SHP77 treated with DMSO at 0.1 percent for 48 hours (cell line): Measurements from ENCODE around the gene TMEM41A.
"Not testable (repeated sequence)": the region's sequence is repeated elsewhere in the genome, so short reads cannot be mapped to it uniquely, and the experiment has no call there.

Experiments
- DNase-seq: peaks from one replicate; lab custom pipeline; 2025; lab: John Stamatoyannopoulos, UW

The TMEM41A gene

DNA sequence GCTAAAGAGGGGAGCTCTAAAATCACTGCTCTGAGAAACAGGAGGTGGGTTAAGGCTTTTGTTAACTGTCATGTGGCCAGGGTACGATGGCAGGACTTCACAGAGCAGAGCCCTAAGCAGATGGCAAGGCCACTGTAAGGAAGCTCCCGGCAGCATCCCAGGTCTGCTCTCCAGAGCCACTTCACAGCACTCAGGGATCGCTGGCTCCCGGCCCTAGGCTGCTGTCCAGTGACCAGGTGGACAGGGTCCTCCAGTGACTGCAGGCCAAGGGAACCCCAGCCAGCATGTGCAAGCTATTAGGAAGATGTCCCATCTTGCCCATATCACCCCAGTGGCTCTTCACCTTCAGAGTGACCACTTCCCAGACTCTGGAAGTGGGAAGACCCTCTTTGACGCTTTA, 10.4 kb downstream of the TMEM41A start:
- no peak for DNase-seq

DNA sequence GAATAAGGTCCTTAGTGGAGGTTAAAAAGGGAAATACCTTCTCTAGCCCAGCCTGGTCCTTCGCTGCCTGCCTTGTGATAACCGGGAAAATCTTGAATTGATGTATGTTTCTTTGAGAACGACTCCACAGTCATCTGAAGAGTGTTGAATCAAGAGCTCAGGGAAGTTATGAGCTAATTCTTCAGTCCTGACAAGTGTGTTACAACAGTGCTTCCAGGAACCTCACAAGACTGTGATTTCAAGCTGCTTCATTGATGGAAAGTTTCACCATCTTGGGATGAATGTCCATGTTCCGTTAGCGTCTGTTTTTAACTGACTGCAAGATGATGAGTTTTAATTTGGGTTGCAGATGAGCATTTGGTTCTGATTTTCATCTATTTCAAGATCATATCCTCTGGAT, 12.4 kb downstream of the TMEM41A start:
- no peak for DNase-seq

DNA sequence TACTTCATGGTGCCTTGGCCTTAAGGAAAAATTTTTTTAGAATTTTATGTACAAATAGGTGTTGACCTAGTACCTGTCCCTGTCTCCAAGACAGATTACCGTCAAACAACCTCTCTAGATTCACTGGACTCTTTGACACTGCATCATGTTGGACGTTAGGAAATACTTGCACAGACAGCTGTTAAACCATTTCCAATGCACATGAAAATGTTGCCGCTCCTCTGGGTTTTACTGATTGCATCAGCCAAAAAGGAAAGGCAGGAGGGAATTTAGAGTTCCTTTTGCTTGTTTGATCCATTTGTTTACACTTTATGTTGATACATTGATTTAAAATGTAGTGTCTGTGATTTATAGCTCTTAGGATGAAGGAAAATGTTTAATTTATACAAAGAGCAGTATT, 14.5 kb downstream of the TMEM41A start:
- no peak for DNase-seq

DNA sequence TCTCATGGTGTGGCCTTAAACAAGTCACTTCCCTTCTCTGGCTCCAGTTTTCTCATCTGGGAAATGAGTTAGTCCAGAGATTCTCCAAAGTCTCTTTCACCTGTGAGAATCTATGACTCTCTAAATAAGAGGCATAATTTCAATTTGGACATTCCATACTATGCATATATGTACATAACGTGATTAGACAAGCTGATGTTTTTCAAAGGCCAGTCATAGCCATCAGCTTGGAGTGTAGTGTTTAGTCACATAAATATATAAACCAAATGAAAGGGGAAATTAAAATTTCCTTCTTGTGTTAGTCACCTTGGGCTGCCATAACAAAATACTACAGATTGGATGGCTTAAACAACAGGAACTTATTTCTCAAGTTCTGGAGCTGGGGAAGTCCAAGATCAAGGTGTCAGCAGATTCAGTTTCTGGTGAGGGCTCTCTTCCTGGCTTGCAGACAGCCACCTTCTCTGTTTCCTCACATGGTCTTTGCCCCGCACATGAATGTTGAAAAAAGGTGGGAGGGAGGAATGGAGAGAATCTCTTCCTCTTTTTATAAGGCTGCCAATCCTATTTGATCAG, 19.4 kb downstream of the TMEM41A start:
- DNase-seq, result no peak

DNA sequence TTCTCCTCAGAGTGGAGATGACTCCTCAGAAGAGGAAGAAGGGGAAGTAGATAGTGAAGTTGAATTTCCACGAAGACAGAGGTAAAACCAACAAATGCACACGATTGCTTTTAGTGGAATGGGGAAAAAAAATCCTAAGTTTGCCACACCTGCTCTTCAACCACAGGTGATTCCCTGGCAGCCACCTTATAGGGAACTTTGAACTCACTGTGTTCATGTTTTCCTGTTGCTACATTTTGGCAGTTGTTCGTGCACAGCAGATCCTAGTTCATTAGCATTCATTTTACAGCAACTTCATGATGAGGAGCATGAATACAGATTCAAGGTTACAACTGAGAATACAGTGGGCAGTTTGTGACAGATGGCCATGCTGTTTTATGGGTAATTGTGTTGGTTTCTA, 21.5 kb downstream of the TMEM41A start:
- DNase-seq, result no peak

DNA sequence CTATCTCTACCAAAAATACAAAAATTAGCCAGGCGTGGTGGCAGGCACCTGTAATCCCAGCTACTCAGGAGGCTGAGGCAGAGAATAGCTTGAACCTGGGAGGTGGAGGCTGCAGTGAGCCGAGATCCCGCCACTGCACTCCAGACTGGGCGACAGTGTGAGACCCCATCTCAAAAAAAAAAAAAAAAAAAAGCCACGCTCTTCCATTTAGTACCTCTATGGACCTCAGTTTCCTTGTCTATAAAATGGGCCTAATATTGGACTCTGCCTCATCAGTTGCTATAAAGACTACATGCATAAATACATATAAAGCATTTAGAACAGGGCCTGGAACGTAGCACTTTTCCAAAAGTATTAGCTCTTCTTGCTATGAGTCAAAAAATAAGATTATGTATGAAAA, 23.9 kb downstream of the TMEM41A start:
- DNase-seq, result not testable (repeated sequence)

DNA sequence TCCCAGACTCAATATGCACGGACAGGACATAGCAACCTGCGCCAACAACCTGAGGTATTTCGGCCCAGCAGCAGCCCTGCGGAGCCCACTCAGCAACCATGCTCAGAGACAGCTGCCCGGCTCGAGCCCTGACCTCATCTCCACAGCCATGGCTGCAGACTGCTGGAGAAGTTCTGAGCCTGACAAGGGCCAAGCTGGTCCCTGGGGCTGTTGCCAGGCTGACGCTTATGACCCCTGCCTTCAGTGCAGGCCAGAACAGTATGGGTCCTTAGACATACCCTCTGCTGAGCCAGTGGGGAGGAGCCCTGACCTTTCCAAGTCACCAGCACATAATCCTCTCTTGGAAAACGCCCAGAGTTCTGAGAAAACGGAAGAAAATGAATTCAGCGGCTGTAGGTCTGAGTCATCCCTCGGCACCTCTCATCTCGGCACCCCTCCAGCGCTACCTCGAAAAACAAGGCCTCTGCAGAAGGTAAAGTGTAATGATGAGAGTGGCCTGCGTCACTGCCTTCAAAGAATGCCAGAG, 25.5 kb downstream of the TMEM41A start:
- no peak for DNase-seq

DNA sequence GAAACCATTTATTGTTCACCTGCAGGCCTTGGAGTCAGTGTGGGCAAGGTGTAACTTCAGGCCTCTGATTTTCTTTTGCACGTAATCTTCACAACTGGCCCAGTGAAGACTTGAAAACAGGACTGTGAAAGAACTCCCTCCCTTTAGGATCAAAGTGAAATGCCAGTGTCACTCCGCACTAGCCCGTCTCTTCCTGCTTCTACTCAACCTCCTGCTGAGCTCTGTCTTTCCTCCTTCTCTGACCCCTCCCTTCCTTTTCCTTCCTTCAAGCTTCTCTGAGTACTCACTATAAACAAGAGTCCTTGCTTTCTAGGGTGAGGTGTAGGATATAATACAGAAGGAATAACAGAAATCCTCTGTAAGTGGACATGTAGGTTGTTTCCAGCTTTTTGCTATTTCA, 28.5 kb downstream of the TMEM41A start:
- DNase-seq, result no peak

DNA sequence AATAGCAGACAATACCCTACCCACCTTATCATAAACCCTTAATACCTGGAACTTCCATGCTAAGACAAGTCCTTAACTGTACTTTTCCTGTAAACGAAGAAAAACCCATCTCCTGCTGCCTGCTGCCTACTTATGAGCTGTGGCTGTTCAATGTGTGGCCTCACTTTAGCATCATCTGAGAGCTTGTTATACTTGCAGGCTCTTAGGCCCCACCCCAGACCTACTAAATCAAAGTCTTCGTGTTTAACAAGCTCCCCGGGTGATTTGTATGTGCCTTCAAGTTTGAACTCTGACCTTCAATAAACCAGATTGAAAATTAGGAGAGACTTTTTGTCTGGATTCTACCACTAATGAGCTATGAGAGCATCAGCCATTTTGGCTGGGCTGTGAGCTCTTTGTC, 29.3 kb downstream of the TMEM41A start:
- no peak for DNase-seq

DNA sequence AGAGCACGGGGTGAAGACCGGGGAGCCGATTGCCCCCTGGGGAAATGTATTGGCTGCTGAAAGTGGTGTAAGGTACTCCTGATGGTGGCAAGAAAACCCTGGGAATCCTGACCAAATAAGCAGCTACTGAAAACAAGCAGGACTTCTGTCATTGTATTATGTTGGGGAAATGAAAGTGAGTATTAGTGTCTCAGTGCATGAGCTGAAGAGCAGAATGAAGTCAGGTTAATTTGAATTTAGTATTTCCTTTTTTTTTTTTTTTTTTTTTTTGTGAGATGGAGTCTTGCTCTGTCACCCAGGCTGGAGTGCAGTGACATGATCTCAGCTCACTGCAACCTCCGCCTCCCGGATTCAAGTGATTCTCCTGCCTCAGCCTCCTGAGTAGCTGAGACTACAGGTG, 32.7 kb downstream of the TMEM41A start:
- DNase-seq, result not testable (repeated sequence)

DNA sequence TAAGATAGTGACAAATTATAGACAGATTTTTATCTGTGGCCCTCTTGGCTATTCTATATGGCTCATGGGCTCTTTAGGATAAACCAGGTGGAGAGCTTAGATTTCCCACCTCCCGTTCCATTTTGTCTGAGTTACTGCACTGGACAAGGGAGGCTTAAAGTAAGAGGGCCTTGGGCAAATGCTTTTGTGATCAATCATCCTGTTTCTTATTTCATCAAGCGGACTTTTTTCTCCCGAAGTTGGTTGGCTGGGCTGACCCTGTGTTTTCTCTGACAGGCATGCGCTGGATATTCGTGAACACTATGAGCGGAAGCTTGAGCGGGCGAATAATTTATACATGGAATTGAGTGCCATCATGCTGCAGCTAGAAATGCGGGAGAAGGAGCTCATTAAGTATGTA, 33.4 kb downstream of the TMEM41A start:
- DNase-seq, result no peak

DNA sequence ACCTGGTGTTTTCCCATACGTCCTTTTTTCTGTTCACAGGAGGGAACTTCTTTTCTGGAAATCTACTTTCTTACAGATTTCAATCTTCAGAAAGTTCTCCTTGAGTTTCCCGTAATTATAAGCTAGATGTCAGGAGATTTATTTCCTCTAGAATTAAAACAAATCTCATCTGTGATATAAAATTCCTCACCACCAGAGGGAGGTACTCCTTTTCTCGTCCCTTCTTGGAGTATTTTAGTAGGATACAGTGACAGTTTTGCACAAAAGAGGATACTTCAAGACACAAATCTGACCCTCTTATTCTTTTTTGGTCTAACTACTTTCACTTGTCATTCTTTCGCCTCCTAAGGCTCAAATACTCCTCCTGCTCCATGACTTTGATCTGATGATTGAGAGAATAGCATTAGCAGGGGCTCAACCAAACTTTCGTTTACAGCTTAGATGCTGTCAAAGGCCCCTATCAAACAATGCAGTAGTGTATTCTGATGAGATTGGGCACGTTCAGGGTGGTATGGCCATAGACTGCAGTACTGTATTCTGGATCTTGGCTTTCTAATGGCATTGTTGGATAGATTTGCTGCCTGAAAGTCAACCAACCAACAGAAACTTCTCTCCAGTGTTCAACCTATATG, 38.0 kb downstream of the TMEM41A start:
- no peak for DNase-seq

DNA sequence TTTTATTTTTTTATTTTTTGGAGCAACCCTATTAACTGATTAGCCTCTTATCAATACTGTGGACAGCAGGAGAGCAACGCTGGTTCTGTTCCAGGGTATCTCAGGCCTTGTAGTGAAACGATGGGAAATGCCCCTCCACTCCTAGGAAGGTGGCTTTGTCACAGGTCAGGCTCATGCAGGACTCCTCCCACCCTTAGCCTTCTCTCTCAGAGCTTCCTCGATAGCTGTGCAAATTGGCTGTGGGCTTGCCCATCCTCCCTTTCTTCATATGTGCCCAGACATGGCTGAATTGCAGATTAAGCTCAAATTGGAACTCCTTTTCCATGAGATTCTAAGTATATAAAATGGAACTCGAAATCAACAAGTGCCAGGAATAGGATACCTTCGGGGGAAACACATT, 38.5 kb downstream of the TMEM41A start:
- DNase-seq, result no peak

DNA sequence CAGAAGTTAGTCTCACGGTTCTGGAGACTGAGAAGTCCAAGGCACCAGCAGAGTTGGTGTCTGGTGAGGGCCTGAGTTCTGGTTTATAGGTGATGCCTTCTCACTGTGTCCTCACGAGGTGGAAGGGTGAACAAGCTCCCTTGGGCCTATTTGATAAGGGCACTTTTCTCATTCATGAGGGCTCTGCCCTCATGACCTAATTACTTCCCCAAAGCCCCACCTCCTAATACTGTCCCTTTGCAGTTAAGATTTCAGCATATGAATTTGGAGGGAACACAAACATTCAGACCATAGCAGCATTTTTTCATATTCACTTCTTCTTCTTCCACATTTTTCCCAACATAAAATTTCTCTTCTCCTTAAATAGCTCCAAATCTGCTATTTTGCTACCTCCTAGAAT, 41.5 kb downstream of the TMEM41A start:
- DNase-seq, result no peak

DNA sequence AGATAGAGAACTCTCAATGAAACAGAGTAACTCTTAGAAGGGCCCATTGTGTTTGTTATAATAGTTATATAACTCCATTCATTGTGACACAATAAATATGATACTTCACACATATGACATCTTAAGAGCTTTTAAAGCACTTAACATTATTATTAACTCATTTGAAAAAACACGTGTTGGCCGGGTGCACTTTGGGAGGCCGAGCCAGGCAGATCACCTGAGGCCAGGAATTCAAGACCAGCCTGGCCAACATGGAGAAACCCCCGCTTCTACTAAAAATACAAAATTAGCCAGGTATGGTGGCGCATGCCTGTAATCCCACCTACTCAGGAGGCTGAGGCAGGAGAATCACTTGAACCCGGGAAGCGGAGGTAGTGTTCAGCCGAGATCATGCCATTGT, 47.4 kb downstream of the TMEM41A start:
- DNase-seq, result not testable (repeated sequence)

DNA sequence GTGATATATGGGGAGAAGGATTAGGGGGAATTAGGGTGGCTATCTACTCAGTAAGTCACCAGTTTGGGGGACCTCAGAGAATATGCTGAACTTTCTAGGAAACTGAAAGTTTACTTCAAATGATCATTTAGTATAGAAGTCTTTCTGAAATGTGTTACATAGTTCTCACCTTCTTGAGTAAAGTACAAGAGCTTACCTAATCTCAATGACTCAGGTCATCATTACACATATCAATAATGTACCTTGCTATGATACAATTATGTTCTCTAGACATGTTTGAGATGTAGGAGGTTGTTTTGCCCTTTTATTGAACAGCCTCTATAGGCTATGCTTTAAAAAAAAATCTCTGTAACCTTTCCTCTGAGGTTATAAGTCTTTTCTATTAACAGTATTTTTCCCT, 50.7 kb downstream of the TMEM41A start:
- no peak for DNase-seq

DNA sequence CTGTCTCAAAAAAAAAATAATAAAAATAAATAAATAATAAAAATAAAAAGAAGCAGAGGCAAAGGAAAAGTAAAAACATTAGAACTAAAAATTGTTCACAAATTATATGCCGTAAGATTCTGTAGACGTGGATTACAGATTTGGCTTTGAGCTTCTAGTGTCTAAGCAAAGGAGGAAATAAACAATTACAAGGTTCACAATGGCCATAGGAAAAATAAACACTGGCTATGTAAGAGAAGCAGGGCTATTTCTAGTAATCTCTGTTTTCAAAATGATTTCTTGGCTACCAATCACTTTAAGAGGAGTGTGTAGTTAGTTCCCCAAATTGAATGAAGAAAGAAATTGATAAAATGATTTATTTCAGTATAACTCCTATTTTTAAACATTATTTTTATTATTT, 54.5 kb downstream of the TMEM41A start:
- no peak for DNase-seq

DNA sequence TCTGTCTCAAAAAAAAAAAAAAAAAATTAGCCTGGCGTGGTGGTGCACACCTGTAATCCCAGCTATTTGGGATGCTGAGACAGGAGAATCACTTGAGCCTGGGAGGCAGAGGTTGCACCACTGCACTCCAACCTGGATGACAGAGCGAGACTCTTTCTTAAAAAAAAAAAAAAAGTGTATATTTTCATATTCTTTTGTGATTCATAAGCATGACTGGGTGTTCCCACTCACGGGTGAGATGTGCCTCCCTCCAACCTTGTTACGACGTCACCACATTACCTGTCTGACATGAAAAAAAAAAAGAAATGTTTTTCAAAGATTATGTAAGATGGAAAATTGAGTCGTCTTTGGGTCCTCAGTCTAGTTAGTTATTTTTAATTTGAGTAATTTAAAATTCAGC, 56.8 kb downstream of the TMEM41A start:
- DNase-seq, result no peak

DNA sequence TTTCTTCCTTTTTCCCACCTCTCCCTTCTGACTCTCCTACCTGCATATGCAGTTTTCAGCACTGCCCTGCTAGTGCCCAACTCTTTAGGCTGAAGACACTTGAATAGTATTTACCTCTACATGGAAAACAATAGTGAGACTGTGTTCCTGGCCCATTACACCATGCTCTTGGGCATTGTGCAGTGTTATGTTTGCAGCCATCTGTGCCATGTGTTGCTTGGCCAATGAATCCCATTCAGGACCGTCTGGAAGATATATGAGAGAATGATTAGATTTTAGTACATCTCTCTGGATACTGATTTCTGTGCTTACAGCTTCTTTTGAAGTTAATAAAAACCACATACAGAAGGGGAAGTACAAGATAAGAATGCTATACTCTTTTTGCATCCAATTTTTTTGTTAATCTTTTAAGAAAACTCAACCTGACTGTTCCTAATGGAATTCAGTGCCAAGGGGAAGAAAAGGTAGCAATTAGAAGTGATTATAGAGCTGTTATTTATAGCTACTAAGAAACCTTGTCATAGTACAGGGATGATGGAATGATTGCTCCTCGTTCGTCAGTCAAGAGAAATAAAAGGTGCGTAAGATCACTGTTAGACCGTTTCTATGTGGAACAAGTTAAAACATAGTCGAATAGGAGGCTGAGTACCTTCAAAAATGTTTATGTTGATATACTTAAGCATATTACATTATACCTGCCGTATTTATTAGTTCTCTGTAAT, 58.9 kb downstream of the TMEM41A start:
- no peak for DNase-seq
